Right ventricle myocardium superior (tissue), 1 donor: ENCODE measurements around the gene ITGAE. TPM values are rescaled to one million over a fixed set of nuclear protein-coding genes. Genes with fewer than 3 reads are reported as not detected.
A peak's percentile ranks its signal among the peaks of the same experiment; 100 is the strongest.

Experiments used
- ATAC-seq: fragments of 200-7000 bp; cut with Tn5 transposase; one replicate; pipeline ENCODE4 v1.9.1; 2020; ENCODE audit warnings: mild to moderate bottlenecking; ENCODE audit not compliant: poor library complexity
- DNase-seq: peaks from one replicate; pipeline ENCODE4 v3.0.0-alpha.2; 2020
- intact Hi-C: fragments of 100-400 bp; cut with DNase I; formaldehyde crosslinking; loops from one replicate; pipeline ENCODE4 v1.11.2; 2022
- total RNA-seq: library from RNA; stranded (reverse); fragmentation: NEBNext Ultra II Directional; extraction: Animal tissue kit (Norgen Biotek cat#: 25700); gene quantifications from one replicate; pipeline ENCODE4 v1.2.1, GENCODE V29; 2021
- donor health status: DM: no; HTN: yes; CAD: no; lungs with severe emphysema.

Gene ITGAE
- total RNA-seq, 1 donor from 2014 or later: 14.8 TPM

DNA sequence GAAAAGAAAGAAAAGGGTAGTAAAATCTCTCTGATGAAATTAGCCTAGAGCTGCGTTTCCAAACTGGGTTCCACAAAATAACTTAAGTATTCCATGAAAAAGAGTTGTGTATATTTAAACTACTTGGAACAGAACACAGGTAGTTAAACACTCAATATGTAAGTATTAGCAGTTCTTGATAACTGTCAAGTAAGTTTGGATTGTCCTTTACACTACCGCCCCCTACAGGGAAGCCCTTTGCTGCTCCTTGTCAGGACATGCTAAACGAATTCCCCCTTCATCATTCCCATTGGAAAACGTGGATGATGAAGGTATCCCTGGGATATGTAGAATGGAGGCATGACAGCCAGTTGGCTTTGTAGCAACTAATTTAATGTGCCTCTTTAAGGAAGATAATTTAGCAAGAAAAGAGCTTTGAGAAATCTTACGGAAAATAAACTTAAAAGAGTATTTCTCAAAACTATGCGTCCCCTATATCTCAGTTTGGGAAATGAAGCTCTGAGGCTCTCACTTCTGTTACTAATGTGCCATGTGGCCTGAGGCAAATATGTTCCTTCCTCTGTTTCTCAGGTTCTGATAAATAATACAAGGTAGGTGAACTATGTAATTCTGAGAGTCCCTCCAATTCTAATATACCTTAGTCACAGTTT, 26.3 kb upstream of the ITGAE start:
- ATAC-seq (no peak), DNase-seq (no peak)
- intact Hi-C loops: no loop called here

DNA sequence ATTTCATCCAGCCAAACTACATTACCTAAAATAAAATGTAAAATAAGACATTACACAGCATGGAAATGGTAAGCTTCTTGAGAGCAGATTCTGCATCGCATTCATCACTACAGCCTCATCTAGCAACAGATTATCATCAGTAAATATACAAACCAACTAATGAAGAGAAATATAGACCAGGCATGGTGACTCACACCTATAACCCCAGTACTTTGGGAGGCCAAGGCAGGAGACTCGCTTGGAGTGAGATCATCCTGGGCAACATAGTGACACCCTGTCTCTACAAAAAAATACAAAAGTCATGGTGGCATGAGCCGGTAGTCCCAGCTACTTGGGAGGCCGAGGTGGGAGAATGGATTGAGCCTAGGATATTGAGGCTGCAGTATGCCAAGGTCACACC, 25.2 kb upstream of the ITGAE start:
- no peak for ATAC-seq
- intact Hi-C loops: no loop called here
- no peak for DNase-seq

DNA sequence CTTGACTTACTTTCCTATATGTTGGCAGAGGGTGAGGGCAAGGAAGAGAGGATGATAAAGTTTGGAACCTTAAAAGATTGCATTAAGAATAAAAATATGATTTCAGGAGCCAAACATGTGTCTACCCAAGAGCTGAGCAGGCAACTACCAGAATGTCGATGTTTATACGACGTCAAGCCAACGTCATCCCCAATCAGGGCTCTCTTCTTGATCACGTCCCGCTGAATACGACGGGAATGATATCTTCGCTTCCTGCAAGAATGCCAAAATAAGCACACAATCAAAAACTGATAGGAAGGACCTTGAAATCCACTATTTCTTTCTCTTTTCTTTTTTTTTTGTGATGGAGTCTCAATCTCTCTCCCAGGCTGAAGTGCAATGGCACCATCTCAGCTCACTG, 20.1 kb upstream of the ITGAE start:
- ATAC-seq: no peak
- no peak for DNase-seq
- intact Hi-C loops: no loop called here

DNA sequence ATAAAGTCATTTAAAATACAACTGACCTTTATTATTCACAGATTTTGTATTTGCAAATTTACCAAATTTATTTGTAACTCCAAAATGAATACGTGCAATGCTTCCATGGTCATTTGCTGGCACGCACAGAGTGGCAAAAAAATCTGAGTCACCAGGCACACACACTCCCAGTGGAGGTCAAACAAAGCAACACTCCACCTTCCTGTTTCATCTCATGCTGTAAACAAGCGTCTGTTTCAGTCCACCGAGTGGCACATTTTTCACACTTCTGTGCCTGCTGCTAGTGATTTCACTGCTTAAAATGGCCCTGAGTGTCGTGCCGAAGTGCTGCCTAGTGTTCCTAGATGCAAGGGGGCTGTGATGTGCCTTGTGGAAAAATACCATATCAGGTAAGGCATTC, 17.8 kb upstream of the ITGAE start:
- ATAC-seq: no peak
- no peak for DNase-seq
- intact Hi-C loops: loop anchor here (10.0 kb wide), 1 partner anchor 196 kb away; no protein-coding TSS in a partner anchor

DNA sequence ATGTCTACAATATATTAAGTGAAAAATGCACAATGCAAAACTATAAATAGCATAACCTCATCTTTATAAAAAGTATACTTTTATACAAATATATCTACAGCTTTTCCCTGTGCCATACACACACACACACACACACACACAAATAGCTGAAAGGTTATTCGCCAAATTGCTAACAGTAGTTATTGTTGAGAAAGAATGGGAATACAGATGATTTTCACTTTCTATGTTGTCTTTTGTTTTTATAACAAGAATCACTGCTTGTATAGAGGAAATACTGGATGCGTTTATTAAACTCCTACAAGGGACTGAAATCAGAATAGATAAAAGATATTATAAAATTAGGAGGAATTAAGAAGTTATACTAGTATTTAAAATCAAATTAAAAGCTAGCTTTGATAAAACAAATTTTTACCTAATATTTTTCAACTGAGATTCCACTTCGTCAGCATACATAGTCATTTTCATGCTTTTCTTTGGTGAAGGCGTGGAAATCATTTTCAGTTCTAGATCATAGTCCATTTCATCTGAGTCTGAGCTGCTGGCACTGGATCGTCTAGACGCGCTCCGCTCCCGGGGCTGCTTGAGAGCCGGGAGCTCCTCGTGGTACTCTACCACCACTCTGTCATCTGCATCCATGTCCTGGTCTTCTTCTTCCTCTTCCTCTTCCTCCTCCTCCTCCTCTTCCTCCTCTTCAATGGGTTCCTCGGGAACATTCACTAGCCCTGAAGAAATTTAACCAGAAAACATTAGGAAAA, 17.0 kb upstream of the ITGAE start:
- intact Hi-C loops: loop anchor here (10.0 kb wide), 1 partner anchor 197 kb away; no protein-coding TSS in a partner anchor
- ATAC-seq (no peak), DNase-seq (no peak)

DNA sequence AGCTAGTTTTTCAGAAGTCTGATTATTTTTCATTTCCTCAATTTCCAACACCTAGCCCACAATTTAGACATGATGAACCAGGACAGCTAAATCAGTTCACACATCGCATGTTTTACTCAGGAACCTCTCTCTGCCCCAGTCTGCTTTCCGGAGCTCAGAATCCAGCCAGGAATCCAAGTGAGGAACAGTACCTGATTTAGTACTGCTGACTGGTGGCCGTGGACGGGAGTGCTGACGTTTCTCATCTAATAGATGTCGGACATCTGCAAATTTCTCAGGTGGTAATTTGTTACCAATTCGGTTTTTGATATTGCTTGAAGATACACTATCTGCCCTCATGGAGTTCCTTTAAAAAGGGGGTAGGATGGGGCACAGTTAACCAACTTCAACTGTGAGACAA, 14.9 kb upstream of the ITGAE start:
- ATAC-seq: no peak
- intact Hi-C loops: loop anchor here (10.0 kb wide), 1 partner anchor 199 kb away; no protein-coding TSS in a partner anchor

DNA sequence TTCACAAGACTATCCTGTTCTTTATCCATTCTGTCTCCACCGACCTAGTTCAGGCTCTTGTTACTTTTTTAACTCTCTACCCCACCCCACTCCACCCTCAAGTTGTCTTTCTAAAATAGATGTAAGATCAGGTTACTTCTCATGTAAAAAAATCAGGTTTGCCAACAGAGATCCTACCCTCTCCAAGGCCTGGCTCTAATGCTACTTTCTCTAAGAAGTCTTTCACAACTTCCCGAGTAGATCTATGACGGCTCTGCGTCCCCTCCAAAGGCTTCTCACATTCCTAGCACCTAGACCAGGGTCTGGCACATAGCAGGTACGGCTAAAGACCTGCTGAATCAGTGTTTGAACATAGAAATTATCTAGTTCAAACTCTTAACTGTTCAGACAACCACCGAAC, 14.1 kb upstream of the ITGAE start:
- intact Hi-C loops: loop anchor here (10.0 kb wide), 1 partner anchor 200 kb away; no protein-coding TSS in a partner anchor
- ATAC-seq: no peak

More for the DNA sequence above, 14.9 kb upstream of the ITGAE start:
- DNase-seq: no peak

DNA sequence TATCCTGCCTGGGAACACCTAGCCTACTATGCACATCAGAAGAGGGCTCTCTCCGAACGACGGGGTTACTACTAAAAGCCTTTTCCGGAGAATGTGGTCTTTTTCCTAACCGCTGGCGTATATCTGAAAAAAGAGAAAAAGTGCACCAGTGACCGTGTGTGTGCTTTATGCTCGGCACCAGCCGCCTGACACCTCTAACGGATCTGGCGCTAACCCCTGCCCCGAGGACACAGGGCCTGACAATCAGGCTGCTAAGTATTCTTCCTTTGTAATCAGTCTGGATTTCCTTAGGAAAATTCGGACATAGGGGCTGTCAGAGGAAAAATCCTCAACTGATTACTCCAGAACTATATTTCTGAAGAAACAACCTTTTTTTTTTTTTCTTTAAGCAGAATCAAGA, 13.4 kb upstream of the ITGAE start:
- intact Hi-C loops: loop anchor here (10.0 kb wide), 1 partner anchor 200 kb away; no protein-coding TSS in a partner anchor
- no peak for DNase-seq
- no peak for ATAC-seq

More for the DNA sequence above, 14.1 kb upstream of the ITGAE start:
- no peak for DNase-seq

DNA sequence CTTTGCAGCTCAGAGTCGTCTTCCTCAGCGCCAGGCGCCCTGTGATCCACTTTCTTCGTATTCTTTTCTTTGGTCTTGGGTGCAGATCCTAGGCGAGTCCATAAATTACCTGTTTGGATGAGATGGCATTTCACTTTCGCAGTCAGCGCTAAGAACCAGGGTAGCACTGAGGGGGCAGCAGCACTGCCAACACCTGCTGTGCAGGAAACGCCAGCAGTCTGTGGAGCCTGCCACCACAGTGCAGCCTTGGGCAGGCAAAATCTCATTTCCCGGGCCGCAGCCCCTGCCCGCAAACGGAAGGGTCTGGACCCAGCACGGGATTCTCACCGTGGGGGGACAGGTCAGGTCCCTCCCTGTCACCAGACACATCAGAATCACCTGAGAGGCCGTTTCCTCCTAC, 12.2 kb upstream of the ITGAE start:
- DNase-seq: no peak
- no peak for ATAC-seq
- intact Hi-C loops: loop anchor here (10.0 kb wide), 1 partner anchor 202 kb away; no protein-coding TSS in a partner anchor

DNA sequence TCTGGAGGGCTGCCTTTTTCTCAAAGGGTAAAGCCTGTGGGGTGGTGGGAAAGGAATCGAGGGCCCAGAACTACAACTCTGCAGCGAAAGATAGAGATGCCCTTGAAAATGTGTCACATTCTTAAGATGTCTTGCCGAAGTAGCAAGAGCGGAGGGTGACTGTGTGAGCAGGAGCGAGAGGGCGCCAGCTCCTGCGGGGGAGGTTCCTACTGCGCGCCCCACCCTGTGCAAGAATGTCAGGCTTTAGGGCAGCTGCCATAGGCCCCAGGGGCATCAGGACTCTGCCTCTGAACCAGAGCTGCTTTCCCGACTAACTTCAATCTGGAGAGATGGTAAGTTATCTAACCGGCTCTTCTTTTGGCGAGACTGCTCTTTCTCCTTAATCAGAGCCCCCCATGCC, 11.8 kb upstream of the ITGAE start:
- DNase-seq (no peak), ATAC-seq (no peak)
- intact Hi-C loops: loop anchor here (10.0 kb wide), 1 partner anchor 202 kb away; no protein-coding TSS in a partner anchor

DNA sequence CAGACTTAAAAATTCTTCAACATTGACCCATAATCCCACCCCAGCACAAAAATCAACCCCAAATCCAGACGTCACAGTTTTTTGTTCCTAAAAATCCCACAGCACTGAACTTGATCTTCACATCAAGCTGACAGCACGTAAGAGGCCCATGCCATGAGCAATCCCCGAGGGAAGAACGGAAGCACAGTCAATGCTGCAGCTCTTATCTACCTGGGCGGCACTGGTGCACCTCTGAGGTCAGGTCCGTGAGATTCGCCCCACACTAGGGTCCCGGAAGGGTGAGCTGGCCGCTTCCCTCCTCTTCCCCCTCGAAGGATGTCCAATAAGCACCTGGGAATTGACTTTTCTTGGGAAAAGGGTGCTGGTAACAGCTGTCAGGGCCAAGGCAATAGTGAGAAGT, 11.3 kb upstream of the ITGAE start:
- DNase-seq (no peak), ATAC-seq (no peak)
- intact Hi-C loops: loop anchor here (10.0 kb wide), 1 partner anchor 203 kb away; no protein-coding TSS in a partner anchor

DNA sequence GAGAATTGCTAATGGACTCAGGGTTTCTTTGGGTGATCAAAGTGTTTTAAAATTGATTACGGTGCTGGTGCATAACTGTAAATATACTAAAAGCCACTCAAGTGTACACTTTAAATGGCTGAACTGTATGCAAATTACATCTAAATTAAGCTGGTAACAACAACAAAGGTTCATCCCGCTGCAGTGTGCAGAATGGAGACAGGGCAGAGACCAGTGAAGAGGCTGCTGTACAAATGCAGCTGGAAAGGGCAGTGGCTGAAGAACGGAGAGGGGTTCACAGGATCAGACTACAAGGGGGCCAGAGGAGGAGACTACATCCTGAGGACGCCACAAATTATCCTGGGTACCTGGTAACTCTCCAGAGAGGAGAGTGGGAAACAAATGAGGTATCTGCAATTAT, 9.0 kb upstream of the ITGAE start:
- ATAC-seq: no peak
- intact Hi-C loops: loop anchor here (10.0 kb wide), 1 partner anchor 205 kb away; no protein-coding TSS in a partner anchor
- no peak for DNase-seq

DNA sequence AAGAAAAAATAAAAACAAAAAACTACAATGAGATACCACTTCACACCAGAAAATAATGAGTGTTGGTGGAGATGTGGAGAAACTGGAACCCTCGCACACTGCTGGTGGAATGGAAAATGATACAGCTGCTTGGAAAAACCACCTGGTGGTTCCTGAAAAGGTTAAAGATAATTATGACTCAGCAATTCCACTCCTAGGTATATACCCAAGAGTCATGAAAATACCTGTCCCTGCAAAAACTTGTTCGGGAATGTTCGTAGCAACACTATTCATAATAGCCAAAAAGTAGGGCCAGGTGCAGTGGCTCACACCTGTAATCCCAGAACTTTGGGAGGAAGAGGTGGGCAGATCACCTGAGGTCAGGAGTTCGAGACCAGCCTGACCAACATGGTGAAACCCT, 8.1 kb upstream of the ITGAE start:
- ATAC-seq: no peak

DNA sequence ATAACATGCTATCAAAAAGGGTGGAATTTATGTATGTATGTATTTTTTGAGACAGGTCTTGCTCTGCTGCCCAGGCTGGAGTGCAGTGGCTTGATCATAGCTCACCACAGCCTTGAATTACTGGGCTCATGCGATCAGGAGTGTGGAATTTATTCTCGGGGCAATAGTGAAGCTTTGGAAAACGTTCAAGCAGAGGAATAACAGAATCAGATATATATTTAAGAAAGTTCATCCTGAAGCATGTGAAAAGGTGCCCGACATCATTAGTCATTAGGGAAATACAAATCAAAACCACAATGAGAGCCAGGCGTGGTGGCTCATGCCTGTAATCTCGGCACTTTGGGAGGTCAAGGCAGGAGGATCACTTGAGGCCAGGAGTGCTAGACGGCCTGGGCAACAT, 7.7 kb upstream of the ITGAE start:
- no peak for DNase-seq
- ATAC-seq: no peak
- intact Hi-C loops: no loop called here

More for the DNA sequence above, 8.1 kb upstream of the ITGAE start:
- DNase-seq: no peak
- intact Hi-C loops: no loop called here

DNA sequence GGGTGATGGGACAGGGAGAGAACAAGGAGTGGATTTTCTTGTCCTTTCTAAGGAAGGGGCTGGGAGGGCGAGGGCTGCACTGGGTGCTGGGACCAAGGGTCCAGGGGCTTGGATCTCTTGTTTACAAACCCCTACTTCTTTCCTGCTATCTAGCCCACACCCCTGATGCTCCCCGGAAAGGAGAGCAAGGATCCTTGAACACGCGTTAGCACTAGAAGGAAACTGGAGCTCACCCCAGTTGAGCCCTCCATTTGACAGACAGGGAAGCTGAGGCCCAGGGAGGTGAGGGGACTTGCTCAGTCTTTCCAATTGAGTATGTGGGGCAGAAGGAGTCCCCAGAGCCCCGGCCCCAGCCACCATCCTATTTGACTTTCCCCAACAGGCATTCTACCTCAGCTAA, 4.6 kb upstream of the ITGAE start:
- intact Hi-C loops: no loop called here
- ATAC-seq: no peak
- no peak for DNase-seq

DNA sequence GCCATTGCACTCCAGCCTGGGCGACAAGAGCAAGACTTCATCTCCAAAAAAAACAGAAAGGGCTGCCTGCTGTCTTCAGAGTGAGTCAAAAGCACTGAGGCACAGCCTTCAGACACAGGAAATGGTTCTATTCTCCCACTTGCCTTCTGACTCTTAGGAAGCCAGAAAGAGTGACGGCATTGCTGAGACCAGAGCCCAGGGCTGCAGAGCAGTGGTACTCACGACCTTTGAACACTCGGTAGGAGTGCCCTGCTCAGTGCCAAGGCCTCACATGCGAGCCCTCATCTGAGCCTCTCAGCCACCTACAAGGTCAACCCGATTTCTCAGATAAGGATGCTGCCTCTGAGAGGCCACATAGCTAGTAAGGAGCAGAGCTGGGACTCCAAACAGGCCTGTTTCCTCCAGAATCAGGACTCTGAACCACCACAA, 3.5 kb upstream of the ITGAE start:
- ATAC-seq (no peak), DNase-seq (no peak)
- intact Hi-C loops: no loop called here

DNA sequence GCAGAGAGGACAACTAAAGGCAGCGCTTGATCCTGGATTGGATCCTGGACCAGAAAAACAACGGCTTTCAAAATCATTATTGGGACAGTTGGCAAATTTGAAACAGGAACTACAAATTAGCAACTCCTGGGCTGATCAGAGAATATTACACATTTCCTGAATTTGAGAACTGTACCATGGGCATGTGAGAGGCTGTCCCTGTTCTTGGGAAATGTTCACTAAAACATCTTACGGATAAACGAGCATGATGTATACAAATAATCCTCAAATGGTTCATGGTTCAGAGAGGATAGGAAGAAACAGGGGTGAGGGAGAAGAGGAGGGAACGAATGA, 2.3 kb upstream of the ITGAE start:
- intact Hi-C loops: no loop called here
- DNase-seq (no peak), ATAC-seq (no peak)

DNA sequence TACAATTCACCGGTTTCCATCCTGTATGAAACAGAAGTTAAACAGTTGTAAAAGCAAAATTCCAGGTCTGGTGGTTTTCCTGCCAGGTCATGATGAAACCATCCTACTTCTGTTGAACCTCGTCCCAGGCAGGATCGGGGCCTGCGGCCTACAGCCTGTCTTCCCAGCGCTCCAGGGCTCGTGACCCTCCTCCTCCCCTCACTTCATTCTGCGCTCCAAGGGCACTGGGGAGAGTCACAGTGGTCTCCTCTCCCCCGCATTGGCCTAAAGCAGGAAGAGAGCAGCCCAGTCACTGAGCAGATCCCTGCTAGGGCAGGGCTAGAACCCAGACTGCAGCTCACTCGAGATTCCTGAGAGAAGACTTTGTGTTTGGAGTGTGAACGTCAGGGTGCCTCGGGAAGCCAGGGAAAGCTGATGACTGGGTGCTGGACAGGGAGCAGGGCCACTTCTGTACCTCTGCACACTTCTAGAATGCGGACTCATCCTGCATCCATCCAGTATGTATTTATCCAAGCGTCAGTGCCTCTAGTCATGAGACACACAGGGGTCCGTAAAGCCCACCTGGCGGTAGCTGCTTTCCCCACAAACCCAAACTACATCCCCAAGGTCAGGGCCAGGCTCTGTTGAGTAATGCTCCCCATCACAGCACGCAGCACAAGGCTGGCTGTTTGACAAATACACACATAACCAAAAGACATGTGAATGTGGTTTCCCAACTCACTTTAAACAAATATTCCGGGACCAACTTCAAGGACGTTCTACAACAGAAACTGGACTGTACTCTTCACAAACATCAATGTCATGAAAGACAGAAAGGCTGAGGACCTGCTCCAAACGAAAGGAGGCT, 1.7 kb upstream of the ITGAE start:
- intact Hi-C loops: no loop called here
- DNase-seq (no peak), ATAC-seq (peak; percentile 54)

DNA sequence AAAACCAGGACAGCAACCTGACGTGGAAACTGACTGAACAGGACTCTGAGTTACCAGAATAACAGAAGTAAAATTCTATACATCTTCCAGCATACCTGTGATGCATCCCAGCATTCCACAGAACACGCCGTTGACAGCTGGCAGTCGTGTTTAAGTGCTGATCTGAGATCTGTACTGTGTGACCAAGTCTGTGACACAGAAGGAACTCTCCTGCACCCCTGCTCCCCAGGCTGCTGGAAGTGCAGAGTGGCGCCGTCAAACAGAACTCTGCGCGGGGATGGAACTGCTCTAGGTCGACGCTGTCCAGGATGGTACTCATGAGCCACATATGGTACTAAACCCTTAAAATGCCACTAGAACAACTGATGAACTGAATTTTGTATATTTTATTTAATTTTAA, 804 bp upstream of the ITGAE start:
- intact Hi-C loops: no loop called here
- ATAC-seq (no peak), DNase-seq (no peak)
